GM18526 (cell line): ENCODE results near the gene NENF.

ENCODE experiments used
- POLR2A ChIP-seq: IDR thresholded peaks from 3 replicates; pipeline ENCODE4 v1.6.1; 2011; ENCODE audit not compliant: insufficient read length; ENCODE audit errors: extremely low read depth

Gene NENF

DNA sequence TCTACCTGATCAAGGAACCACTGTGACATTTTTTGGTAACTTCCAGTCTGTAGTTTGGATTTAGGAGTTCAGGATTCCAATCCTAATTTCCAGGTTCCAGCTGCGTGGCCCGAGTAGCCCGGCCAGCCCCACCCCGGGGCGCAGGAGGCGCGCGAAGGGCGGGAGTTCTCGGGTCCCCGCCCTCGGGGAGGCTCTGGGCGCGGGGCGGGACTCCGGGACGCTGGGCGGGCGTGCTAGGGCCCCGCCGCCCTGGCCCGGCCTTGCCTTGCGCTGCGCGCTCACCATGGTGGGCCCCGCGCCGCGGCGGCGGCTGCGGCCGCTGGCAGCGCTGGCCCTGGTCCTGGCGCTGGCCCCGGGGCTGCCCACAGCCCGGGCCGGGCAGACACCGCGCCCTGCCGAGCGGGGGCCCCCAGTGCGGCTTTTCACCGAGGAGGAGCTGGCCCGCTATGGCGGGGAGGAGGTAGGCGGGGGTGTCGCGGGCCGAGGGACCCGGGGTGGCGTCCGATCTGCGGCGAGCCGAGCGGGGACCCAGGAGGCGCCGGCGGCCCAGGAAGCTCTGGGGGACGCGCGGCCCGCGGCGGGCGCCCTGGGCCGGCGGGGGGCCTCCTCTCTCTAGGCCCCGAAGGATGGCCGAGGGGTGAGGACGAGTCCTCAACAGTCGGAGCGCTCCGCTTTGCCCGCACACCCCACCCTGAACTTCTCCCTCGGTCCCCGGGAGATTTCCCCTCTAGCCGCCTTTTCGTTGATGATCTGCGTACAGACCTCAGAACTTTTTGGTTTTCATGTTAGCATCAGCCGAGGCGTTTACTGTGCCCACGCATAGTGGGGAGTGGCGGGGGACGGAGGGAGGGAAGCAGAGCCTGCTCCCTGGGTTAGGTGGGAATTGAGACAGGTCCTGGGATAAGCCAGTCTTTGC lies at the start of gene NENF:
NENF (plus strand) TSS at position 260 of the 916 bp plus-strand sequence; CDS start at position 284, 24 bp downstream.
- TF ChIP-seq POLR2A: peak; percentile 77

DNA sequence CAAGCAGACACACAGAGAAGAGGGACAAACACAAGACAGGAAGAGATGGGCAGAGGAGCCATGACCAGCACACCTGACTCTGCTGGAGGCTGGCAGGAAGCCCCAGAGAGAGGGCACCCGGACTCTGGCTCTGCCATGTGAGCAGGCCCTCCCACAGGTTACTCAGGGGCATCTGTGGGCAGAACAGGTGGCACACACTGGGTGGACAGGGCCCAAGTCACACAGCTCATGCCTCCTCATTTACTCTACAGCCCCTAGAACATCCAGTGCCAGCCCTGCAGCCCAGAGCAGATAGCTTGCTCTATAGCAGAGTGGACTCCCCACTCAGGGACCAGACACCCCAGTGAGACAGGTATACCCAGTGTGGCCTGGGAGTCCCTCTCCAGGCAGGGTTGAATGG lies 46.7 kb upstream of the NENF start:
- no peak for TF ChIP-seq POLR2A

GRCh38 chr1:212388985-212389716 lies 43.6 kb upstream of the NENF start:
- no peak for TF ChIP-seq POLR2A

DNA sequence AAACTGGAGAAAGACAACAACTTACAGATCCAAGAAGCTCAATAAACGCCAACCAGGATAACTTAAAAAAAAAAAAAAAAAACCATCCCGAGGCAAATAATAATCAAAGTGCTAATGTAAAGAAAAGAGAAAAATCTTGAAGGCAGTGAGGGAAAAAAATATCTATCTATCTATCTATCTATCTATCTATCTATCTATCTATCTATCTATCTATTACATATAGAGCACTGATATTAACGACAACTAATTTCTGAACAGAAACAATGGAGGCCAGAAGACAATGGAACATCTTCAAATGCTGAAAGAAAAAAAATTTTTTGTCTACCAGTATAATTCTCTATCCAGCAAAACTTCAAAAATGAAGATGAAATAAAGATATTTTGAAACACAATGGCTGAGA lies 36.1 kb upstream of the NENF start:
- TF ChIP-seq POLR2A: no peak

GRCh38 chr1:212397171-212397570 lies 35.5 kb upstream of the NENF start:
- TF ChIP-seq POLR2A: no peak

DNA sequence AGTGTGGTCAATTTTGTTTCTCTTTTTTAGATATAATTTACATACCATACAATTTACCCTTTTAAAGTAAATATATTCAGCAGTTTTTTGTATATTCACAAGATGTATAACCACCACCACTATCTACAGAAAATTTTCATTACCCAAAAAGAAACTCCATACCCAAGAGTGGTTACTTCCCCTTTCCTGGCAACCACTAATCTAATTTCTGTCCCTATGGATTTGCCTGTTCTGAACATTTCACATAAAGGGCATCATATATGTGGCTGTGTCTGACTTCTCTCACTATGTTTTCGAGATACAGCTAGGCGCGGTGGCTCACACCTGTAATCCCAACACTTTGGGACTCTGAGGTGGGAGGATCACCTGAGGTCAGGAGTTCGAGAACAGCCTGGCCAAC lies 31.7 kb upstream of the NENF start:
- TF ChIP-seq POLR2A: no peak

DNA sequence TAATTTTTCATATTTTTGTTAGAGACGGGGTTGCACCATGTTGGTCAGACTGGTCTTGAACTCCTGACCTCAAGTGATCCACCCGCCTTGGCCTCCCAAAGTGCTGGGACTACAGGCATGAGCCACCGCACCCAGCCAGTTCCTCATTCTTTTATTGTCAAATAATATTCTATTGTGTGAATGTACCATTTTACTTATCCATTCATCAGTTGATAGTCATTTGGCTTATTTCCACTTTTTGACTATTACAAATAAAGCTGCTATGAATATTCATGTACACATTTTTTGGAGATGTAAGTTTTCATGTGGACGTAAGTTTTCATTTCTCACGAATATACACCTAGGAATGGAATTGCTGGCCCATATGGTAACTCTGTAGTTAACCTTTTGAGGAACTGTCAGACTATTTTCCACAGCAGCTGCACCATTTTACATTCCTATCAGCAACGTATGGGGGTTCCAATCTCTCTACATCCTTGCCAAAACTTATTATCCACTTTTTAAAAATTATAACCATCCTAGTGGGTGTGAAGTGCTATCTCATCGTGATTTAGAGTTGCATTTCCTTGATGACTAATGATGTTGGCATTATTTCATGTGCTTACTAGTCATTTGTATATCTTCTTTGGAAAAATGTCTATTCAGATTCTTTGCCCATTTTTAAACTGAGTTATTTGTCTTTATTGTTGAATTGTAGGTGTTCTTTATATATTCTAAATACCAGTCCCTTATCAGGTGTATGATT lies 30.7 kb upstream of the NENF start:
- no peak for TF ChIP-seq POLR2A

DNA sequence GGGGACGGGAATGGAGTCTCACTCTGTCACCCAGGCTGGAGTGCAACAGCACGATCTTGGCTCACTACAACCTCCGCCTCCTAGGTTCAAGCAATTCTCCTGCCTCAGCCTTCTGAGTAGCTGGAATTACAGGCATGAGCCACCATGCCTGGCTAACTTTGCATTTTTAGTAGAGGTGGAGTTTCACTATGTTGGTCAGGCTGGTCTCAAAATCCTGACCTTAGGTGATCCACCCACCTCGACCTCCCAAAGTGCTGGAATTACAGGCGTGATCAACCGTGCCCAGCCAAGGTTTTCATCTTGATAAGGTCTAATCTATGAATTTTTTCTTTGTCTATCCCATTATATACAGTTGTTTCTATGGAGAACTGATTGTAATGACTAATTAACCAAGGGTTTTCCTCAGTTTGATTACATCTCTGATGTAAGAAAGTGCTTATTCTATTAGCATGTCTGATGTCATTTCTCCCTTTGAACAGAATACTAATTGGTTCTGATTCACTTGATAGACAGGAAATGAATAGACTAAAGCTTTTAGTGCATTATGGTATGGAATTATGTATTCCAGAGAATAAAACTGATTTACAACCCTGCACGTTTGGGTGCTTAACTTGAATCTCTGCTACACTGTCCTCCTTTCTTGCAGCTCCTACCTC lies 29.9 kb upstream of the NENF start:
- TF ChIP-seq POLR2A: no peak

- TF ChIP-seq POLR2A: no peak
These were observed 22.4 kb upstream of the NENF start for GRCh38 chr1:212410231-212410820.

- no peak for TF ChIP-seq POLR2A
These were observed 20.3 kb upstream of the NENF start for GRCh38 chr1:212412374-212412773.

DNA sequence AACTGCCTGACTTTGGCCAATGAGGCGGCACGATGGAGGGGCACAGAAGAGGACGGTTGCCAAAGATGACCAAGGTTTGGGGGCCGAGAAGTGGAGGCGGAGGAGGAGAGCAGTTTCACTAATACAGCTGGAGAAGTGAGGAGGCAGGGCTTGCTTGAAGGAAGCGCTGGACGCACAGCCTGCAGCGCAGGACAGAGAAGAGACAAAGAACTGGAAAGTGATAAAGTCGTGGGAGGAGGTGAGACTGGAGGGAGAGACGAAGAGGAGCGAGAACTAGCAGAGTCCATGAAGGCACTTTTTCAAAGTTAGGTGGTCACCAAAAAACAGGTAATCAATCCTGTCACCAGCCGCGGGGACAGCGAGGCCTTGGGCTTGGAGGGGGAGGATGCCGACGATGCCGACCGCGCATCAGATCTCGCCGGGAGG lies 18.8 kb upstream of the NENF start:
- TF ChIP-seq POLR2A: no peak

- peak; percentile 89 for TF ChIP-seq POLR2A
These were observed 18.2 kb upstream of the NENF start, which contains the start of gene PACC1 for GRCh38 chr1:212414328-212415106. Gene PACC1, minus strand, starts transcription at chr1:212414886. Its CDS starts 129 bp downstream, at chr1:212414757.

GRCh38 chr1:212415107-212415841 lies 17.4 kb upstream of the NENF start:
- no peak for TF ChIP-seq POLR2A
